Mucosa of descending colon (tissue), 3 donors: ENCODE measurements around the gene SYT4. TPM values are rescaled to one million over a fixed set of nuclear protein-coding genes. Genes with fewer than 3 reads are reported as not detected.

ENCODE experiments used
- ATAC-seq: fragments of 200-7000 bp; cut with Tn5 transposase; one replicate; pipeline ENCODE4 v1.9.1; 2020; ENCODE audit warnings: mild to moderate bottlenecking, moderate library complexity
- DNase-seq, 3 donors: peaks; one replicate each; pipeline ENCODE4 v3.0.0-alpha.2; 2020
- H3K36me3 ChIP-seq: fragments of 200-600 bp; one replicate; pipeline ENCODE4 v1.8.0; 2021; ENCODE audit warnings: low read depth, mild to moderate bottlenecking
- H3K4me1 ChIP-seq: fragments of 200-600 bp; one replicate; pipeline ENCODE4 v1.8.0; 2021; ENCODE audit warnings: low read depth, mild to moderate bottlenecking
- H3K4me3 ChIP-seq: fragments of 200-600 bp; one replicate; pipeline ENCODE4 v1.8.0; 2021; ENCODE audit warnings: mild to moderate bottlenecking
- H3K9me3 ChIP-seq: fragments of 200-600 bp; one replicate; pipeline ENCODE4 v1.8.0; 2021; ENCODE audit warnings: mild to moderate bottlenecking
- intact Hi-C, 2 donors: fragments of 100-400 bp; cut with DNase I in 1 of 2; cut with micrococcal nuclease in 1 of 2; formaldehyde crosslinking; loops; one replicate each; pipeline versions ENCODE4 v1.11.0 to v1.11.1; 2022; cut with DNase I, micrococcal nuclease
- total RNA-seq, 3 donors: library from RNA; stranded (reverse); fragmentation: NEBNext Ultra II Directional in 2 of 3; extraction: Animal tissue kit (Norgen Biotek cat#: 25700) in 2 of 3; gene quantifications; one replicate each; pipeline versions ENCODE4 v1.2.1 to v1.2.4, GENCODE V29; 2021 to 2023
- TF ChIP-seq, protein P1 (sequence below): fragments of 200-600 bp; IDR thresholded peaks from one replicate; pipeline ENCODE4 v1.8.0; 2022; ENCODE audit warnings: antibody characterized with exemption, mild to moderate bottlenecking
- donor health status: DM: no; HTN: no; CAD: no; lungs with moderate emphysema.
- donor health status: DM: no; HTN: no; CAD: no.
- donor health status: DM: no; HTN: yes; CAD: no.

SYT4 gene
- total RNA-seq, 3 donors from 2014 or later: 0.38 to 3.8 (median 0.99) TPM

DNA sequence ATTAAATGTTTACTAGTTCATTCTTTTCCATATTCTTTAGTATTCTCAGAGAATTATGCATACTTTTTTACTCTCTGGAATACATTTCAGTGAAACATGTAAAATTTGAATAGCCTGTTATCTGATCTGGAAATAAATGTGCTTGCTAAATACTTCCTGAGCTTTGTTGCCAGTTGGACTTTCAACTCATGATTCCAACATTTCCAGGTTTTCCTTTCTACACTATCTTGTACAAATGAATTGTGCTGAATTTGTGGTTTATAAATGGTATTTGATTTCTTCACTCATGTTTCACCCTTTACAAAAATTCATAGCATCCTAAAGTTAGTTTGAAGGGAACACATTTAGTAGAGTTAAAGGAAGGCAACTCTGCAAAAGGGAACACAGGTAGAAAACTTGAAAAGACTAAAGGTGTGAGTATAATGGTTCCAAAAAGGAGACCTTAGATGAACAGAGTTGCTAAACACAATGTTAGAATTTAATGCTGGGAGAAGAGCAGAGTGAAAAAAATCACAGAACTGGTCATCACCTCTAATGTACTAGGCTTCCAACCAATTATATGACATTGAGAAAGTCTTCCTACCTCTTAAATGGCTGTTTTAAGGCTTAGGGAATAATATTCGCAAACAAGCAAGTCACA lies 28.6 kb downstream of the SYT4 start:
- ATAC-seq (no peak), DNase-seq (no peak)
- no peak overlapping the region for H3K4me3 ChIP-seq
- no peaks in the 10 kb centered on the region for H3K9me3 ChIP-seq
- H3K4me1 ChIP-seq: no peaks in the 10 kb centered on the region
- TF ChIP-seq, protein P1, sequence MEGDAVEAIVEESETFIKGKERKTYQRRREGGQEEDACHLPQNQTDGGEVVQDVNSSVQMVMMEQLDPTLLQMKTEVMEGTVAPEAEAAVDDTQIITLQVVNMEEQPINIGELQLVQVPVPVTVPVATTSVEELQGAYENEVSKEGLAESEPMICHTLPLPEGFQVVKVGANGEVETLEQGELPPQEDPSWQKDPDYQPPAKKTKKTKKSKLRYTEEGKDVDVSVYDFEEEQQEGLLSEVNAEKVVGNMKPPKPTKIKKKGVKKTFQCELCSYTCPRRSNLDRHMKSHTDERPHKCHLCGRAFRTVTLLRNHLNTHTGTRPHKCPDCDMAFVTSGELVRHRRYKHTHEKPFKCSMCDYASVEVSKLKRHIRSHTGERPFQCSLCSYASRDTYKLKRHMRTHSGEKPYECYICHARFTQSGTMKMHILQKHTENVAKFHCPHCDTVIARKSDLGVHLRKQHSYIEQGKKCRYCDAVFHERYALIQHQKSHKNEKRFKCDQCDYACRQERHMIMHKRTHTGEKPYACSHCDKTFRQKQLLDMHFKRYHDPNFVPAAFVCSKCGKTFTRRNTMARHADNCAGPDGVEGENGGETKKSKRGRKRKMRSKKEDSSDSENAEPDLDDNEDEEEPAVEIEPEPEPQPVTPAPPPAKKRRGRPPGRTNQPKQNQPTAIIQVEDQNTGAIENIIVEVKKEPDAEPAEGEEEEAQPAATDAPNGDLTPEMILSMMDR: no peak
- intact Hi-C loops: no loop called here
- H3K36me3 ChIP-seq: no peaks in the 10 kb centered on the region

DNA sequence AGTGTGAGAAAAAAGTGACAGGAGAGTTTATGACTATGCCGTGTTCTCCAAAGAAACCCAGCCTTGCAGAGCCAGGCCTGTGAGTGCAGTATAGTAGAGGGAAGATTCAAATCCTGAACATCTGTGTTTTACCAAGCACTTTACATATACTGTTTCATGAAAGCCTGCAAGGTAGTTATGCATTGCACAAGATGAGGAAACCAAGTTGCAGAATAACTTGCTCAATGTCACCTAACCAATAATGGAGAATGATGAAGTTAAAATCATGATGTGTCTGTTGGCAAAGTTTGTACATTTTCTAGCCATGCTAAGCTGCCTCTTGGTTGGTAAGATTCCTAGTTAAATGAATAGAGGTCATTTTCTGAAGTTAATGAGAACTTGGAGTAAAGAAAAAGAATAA lies 29.3 kb downstream of the SYT4 start:
- TF ChIP-seq, protein P1: no peak
- intact Hi-C loops: no loop called here
- H3K36me3 ChIP-seq: no peaks in the 10 kb centered on the region
- no peaks in the 10 kb centered on the region for H3K4me1 ChIP-seq
- no peaks in the 10 kb centered on the region for H3K9me3 ChIP-seq
- DNase-seq (no peak), ATAC-seq (no peak)
- H3K4me3 ChIP-seq: no peak overlapping the region

DNA sequence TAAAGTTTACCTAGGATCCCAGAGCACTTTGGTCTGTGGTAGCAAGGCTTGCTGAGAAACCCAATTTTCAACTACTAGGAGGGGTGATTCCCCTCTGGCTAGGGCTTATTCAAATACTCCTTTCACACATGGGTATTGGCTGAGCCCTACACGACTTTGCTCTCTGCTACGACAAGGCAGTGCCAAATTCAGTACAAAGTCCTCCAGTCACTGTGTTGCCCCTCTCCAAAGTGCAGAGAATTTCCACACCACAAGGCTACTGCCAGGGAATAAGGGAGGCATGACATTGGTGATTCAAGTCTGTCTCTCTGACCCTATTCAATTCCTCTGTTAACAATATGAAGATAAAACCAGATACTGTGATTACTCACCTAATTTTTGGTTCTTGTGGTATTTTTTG lies 38.9 kb downstream of the SYT4 start:
- TF ChIP-seq, protein P1: no peak
- ATAC-seq: no peak
- no peaks in the 10 kb centered on the region for H3K36me3 ChIP-seq
- no peaks in the 10 kb centered on the region for H3K4me1 ChIP-seq
- no peaks in the 10 kb centered on the region for H3K9me3 ChIP-seq
- no peak overlapping the region for H3K4me3 ChIP-seq
- intact Hi-C loops: no loop called here
- DNase-seq: no peak

DNA sequence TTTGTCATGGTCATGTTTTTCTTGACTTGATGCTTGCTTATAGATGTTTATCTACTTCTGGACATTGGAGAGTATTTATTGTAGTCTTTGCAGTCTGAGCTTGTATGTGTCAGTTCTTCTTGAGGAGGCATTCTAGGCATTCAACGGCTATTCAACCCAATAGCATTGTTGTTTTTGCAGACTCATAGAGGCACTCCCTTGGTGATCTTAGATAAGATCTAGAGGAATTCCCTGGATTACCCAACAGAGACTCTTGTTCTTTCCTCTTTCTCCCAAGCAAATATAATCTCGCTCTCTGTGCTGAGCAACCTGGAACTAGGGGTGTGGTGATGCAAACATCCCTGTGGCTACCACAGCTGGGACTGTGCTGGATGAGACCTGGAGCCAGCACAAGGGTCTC lies 40.4 kb downstream of the SYT4 start:
- H3K36me3 ChIP-seq: no peaks in the 10 kb centered on the region
- intact Hi-C loops: no loop called here
- TF ChIP-seq, protein P1: no peak
- H3K9me3 ChIP-seq: no peaks in the 10 kb centered on the region
- H3K4me1 ChIP-seq: no peaks in the 10 kb centered on the region
- H3K4me3 ChIP-seq: no peak overlapping the region
- DNase-seq: no peak
- no peak for ATAC-seq

DNA sequence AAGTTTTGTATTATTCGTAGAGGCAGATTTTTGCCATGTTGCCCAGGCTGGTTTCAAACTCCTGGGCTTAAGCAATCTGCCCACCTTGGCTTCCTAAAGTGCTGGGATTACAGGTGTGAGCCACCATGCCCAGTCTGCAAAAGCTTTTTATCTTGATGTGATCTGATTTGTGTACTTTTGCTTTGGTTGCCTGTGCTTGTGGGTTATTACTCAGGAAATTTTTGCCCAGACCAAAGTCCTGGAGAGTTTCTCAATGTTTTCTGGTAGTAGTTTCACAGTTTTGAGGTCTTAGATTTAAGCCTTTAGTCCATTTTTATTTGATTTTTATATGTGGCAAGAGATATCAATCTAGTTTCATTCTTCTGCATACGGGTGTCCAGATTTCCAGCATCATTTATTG lies 42.4 kb downstream of the SYT4 start:
- ATAC-seq: no peak
- Histone ChIP-seq H3K4me3 (no peak overlapping the region), H3K9me3 (no peaks in the 10 kb centered on the region), H3K4me1 (no peaks in the 10 kb centered on the region), H3K36me3 (no peaks in the 10 kb centered on the region)
- intact Hi-C loops: no loop called here
- TF ChIP-seq, protein P1: no peak
- no peak for DNase-seq

DNA sequence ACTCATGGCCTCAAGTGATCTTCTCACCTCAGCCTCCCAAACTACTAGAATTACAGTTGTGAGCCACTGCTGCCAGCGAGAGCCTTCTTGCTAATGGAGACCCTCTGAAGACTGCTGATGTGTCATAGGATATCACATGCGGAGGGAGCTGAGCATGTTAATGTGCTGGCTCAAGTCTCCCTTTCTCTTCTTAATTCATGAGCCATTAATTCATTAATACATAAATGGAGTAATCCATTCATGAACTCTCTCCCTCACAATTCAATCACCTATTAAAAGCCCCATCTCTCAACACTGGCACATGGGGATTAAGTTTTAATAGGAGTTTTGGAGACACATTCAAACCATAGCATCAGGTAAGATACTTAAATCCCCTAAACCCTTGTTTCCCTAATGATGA lies 54.8 kb downstream of the SYT4 start:
- DNase-seq: no peak
- TF ChIP-seq, protein P1: no peak
- no peak for ATAC-seq
- Histone ChIP-seq H3K9me3 (no peaks in the 10 kb centered on the region), H3K36me3 (no peaks in the 10 kb centered on the region), H3K4me3 (no peak overlapping the region), H3K4me1 (no peaks in the 10 kb centered on the region)
- intact Hi-C loops: no loop called here
